ENCODE results near the gene ASIC2. TPM values are rescaled to one million over a fixed set of nuclear protein-coding genes. Genes with fewer than 3 reads are reported as not detected.

Gene ASIC2
- total RNA-seq, 1 experiment from 2014 or later = 0.09 TPM

DNA sequence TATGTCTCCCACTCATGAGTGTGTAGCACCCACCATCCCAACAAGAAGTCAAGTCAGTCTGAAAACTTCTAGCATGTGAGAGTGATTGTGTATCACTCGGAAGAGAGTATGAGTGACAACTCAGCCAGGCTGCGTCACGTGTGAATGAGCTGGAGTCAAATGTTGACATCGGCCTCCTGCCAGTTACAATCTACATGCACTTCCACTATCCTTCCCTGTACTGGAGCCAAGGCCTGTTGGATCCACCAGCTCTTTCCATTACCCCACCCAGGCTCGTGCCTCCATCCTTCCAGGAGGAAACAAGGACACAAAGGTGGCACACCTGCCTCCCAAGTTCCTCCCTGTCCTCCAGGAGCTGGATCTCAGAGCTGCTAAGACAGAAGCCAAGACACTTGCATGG lies 64.5 kb downstream of the ASIC2 start:
- Histone ChIP-seq H3K27ac (no peak overlapping the region), H3K79me2 (ENCODE audit: low read depth) (no peaks in the 10 kb centered on the region), H3K4me1 (replicated peaks; ENCODE audit: insufficient read depth) (no peaks in the 10 kb centered on the region), H3K4me3 (no peak overlapping the region), H4K20me1 (ENCODE audit: insufficient read depth) (no peaks in the 10 kb centered on the region), H3F3A (ENCODE audit: insufficient read depth, low read depth) (no peaks in the 10 kb centered on the region), H3K9me2 (ENCODE audit: insufficient read depth) (no peaks in the 10 kb centered on the region), H3K9me3 (ENCODE audit: insufficient read depth, low read depth) (no peaks in the 10 kb centered on the region), H3K4me2 (no peak overlapping the region), H2AFZ (no peak overlapping the region), H3K27me3 (ENCODE audit: insufficient read depth, low read depth) (peaks cover 4% of the 10 kb centered on the region; the same call in 1 of the 2 replicates), H3K36me3 (ENCODE audit: low read depth) (no peaks in the 10 kb centered on the region)
- CTCF ChIA-PET = no interaction called here
- intact Hi-C loops (cut with micrococcal nuclease; ENCODE audit: unreplicated experiment) = no loop called here
- TF ChIP-seq, protein P1, sequence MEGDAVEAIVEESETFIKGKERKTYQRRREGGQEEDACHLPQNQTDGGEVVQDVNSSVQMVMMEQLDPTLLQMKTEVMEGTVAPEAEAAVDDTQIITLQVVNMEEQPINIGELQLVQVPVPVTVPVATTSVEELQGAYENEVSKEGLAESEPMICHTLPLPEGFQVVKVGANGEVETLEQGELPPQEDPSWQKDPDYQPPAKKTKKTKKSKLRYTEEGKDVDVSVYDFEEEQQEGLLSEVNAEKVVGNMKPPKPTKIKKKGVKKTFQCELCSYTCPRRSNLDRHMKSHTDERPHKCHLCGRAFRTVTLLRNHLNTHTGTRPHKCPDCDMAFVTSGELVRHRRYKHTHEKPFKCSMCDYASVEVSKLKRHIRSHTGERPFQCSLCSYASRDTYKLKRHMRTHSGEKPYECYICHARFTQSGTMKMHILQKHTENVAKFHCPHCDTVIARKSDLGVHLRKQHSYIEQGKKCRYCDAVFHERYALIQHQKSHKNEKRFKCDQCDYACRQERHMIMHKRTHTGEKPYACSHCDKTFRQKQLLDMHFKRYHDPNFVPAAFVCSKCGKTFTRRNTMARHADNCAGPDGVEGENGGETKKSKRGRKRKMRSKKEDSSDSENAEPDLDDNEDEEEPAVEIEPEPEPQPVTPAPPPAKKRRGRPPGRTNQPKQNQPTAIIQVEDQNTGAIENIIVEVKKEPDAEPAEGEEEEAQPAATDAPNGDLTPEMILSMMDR (conservative IDR thresholded peaks at IDR 0.05) = no peak
- TF ChIP-seq EZH2 (IDR thresholded peaks at IDR 0.05; ENCODE audit: low read depth) = no peak
- no peak for DNase-seq
- no TSS peak for BruUV-seq (replicated peaks)
- POLR2A ChIA-PET (ENCODE audit: unreplicated experiment) = no interaction called here

DNA sequence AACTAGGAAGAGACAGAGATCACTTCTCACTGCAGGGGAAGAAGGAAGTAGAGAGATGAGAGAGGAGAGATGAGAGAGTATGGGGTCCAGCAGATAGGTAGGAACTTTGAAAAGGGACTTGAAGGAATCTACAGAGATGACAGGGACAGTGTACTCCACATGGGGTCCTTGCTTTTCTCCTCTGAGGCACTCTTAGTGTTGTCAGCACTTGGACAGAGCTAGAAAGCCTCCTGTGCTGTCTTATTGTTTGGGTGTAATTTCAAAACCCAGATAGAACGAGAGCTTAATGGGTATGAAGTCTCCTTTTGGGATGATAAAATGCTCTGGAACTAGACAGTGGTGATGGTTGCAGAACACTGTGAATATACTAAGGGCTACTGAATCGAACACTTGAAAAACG lies 65.2 kb downstream of the ASIC2 start:
- TF ChIP-seq, protein P1 (conservative IDR thresholded peaks at IDR 0.05) = no peak
- TF ChIP-seq EZH2 (IDR thresholded peaks at IDR 0.05; ENCODE audit: low read depth) = no peak
- POLR2A ChIA-PET (ENCODE audit: unreplicated experiment) = no interaction called here
- Histone ChIP-seq H2AFZ (no peak overlapping the region), H3K4me2 (no peak overlapping the region), H3K79me2 (ENCODE audit: low read depth) (no peaks in the 10 kb centered on the region), H3K27ac (no peak overlapping the region), H3K9me3 (ENCODE audit: insufficient read depth, low read depth) (no peaks in the 10 kb centered on the region), H3F3A (ENCODE audit: insufficient read depth, low read depth) (no peaks in the 10 kb centered on the region), H3K4me3 (no peak overlapping the region), H3K9me2 (ENCODE audit: insufficient read depth) (no peaks in the 10 kb centered on the region), H4K20me1 (ENCODE audit: insufficient read depth) (no peaks in the 10 kb centered on the region), H3K4me1 (replicated peaks; ENCODE audit: insufficient read depth) (no peaks in the 10 kb centered on the region), H3K36me3 (ENCODE audit: low read depth) (no peaks in the 10 kb centered on the region), H3K27me3 (ENCODE audit: insufficient read depth, low read depth) (peaks cover 7% of the 10 kb centered on the region; the same call in 1 of the 2 replicates)
- intact Hi-C loops (cut with micrococcal nuclease; ENCODE audit: unreplicated experiment) = no loop called here
- no TSS peak for BruUV-seq (replicated peaks)
- CTCF ChIA-PET = no interaction called here
- DNase-seq = no peak

DNA sequence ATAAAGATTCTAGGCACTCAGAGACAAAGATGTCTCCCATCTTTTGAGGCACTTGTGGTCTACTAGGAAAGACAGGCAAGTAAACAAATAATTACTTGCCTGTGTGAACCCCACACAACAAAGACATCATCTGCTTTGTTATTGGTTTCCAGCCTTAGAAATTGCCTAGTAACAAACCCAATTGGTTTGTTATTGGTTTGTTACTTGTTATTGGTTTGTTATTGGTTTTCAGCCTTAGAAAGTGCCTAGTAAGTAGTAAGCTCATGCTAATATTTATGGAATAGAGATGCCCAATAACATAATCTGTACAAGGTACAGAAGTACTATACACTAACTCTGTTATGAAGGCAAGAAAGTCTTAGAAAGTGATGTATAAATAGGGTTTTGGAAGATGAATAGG lies 67.1 kb downstream of the ASIC2 start:
- no peaks in the 10 kb centered on the region for H4K20me1 ChIP-seq (ENCODE audit: insufficient read depth)
- no peak overlapping the region for H3K27ac ChIP-seq
- H3F3A ChIP-seq (ENCODE audit: insufficient read depth, low read depth) = no peaks in the 10 kb centered on the region
- DNase-seq = no peak
- no TSS peak for BruUV-seq (replicated peaks)
- no peaks in the 10 kb centered on the region for H3K4me1 ChIP-seq (replicated peaks; ENCODE audit: insufficient read depth)
- H3K4me2 ChIP-seq = no peak overlapping the region
- no peaks in the 10 kb centered on the region for H3K9me3 ChIP-seq (ENCODE audit: insufficient read depth, low read depth)
- peaks cover 7% of the 10 kb centered on the region; the same call in 1 of the 2 replicates for H3K27me3 ChIP-seq (ENCODE audit: insufficient read depth, low read depth)
- no peaks in the 10 kb centered on the region for H3K79me2 ChIP-seq (ENCODE audit: low read depth)
- intact Hi-C loops (cut with micrococcal nuclease; ENCODE audit: unreplicated experiment) = no loop called here
- H3K4me3 ChIP-seq = no peak overlapping the region
- H3K36me3 ChIP-seq (ENCODE audit: low read depth) = no peaks in the 10 kb centered on the region
- CTCF ChIA-PET = no interaction called here
- H3K9me2 ChIP-seq (ENCODE audit: insufficient read depth) = no peaks in the 10 kb centered on the region
- TF ChIP-seq EZH2 (IDR thresholded peaks at IDR 0.05; ENCODE audit: low read depth) = no peak
- TF ChIP-seq, protein P1 (conservative IDR thresholded peaks at IDR 0.05) = no peak
- POLR2A ChIA-PET (ENCODE audit: unreplicated experiment) = interaction anchor here (0.7 kb wide), 1 partner anchor 315 kb away, joined by 11 read pairs; no protein-coding TSS in a partner anchor
- no peak overlapping the region for H2AFZ ChIP-seq
